ENCODE measurements around the gene GOLGA5. TPM values are rescaled to one million over a fixed set of nuclear protein-coding genes. Genes with fewer than 3 reads are reported as not detected.

The GOLGA5 gene
- total RNA-seq, 1 donor from 2014 or later, result 27.6 TPM

DNA sequence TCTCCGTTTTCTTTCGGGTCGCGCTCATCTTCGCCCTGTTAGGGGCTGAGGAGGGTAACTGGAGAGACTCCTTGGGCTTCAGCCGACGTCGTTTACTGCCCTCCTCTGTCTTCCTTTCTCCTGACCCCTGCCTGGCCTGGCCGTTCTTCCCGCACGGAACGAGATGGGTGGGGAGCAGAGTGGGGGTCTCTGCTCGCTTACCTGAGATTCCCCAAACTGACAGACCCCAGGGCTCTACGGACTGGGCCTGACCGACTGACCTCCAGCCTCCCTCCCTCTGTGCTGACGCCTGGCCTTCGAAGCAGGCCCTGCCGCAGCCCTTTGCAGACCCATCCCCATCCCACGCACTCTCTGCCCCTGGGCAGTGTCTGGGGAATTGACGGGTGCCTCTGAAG lies 439 bp downstream of the GOLGA5 start:
- no peak for DNase-seq (ENCODE audit: extremely low spot score, unreplicated experiment)
- H3K36me3 Mint-ChIP-seq, result peaks cover 8% of the 10 kb centered on the region
- peaks cover 28% of the 10 kb centered on the region for H3K4me1 Mint-ChIP-seq (ENCODE audit: unreplicated experiment)
- H3K27me3 Mint-ChIP-seq, result peaks cover 3% of the 10 kb centered on the region
- H3K27ac Mint-ChIP-seq, result peak overlapping the region; percentile 95
- TF ChIP-seq, protein P1, sequence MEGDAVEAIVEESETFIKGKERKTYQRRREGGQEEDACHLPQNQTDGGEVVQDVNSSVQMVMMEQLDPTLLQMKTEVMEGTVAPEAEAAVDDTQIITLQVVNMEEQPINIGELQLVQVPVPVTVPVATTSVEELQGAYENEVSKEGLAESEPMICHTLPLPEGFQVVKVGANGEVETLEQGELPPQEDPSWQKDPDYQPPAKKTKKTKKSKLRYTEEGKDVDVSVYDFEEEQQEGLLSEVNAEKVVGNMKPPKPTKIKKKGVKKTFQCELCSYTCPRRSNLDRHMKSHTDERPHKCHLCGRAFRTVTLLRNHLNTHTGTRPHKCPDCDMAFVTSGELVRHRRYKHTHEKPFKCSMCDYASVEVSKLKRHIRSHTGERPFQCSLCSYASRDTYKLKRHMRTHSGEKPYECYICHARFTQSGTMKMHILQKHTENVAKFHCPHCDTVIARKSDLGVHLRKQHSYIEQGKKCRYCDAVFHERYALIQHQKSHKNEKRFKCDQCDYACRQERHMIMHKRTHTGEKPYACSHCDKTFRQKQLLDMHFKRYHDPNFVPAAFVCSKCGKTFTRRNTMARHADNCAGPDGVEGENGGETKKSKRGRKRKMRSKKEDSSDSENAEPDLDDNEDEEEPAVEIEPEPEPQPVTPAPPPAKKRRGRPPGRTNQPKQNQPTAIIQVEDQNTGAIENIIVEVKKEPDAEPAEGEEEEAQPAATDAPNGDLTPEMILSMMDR (conservative IDR thresholded peaks at IDR 0.05), result no peak
- H3K4me3 Mint-ChIP-seq, result peak overlapping the region; percentile 92
- peaks cover 10% of the 10 kb centered on the region for H3K9me3 Mint-ChIP-seq

GRCh38 chr14:92794961-92795360 lies 856 bp downstream of the GOLGA5 start:
- H3K36me3 Mint-ChIP-seq, result peaks cover 12% of the 10 kb centered on the region
- peaks cover 9% of the 10 kb centered on the region for H3K9me3 Mint-ChIP-seq
- peak overlapping the region; percentile 92 for H3K4me3 Mint-ChIP-seq
- peaks cover 3% of the 10 kb centered on the region for H3K27me3 Mint-ChIP-seq
- peak overlapping the region; percentile 95 for H3K27ac Mint-ChIP-seq
- TF ChIP-seq, protein P1 (conservative IDR thresholded peaks at IDR 0.05), result no peak
- DNase-seq (ENCODE audit: extremely low spot score, unreplicated experiment), result no peak
- peaks cover 32% of the 10 kb centered on the region for H3K4me1 Mint-ChIP-seq (ENCODE audit: unreplicated experiment)

GRCh38 chr14:92797935-92798653 lies 4.0 kb downstream of the GOLGA5 start:
- no peak for DNase-seq (ENCODE audit: extremely low spot score, unreplicated experiment)
- H3K4me3 Mint-ChIP-seq, result no peak overlapping the region
- peak overlapping the region; percentile 26 for H3K27ac Mint-ChIP-seq
- peaks cover 3% of the 10 kb centered on the region for H3K27me3 Mint-ChIP-seq
- TF ChIP-seq, protein P1 (conservative IDR thresholded peaks at IDR 0.05), result no peak
- peaks cover 21% of the 10 kb centered on the region for H3K36me3 Mint-ChIP-seq
- H3K4me1 Mint-ChIP-seq (ENCODE audit: unreplicated experiment), result peaks cover 39% of the 10 kb centered on the region
- peaks cover 4% of the 10 kb centered on the region for H3K9me3 Mint-ChIP-seq

- H3K27ac Mint-ChIP-seq, result no peak overlapping the region
- peaks cover under 1% of the 10 kb centered on the region for H3K9me3 Mint-ChIP-seq
- TF ChIP-seq, protein P1 (conservative IDR thresholded peaks at IDR 0.05), result no peak
- H3K36me3 Mint-ChIP-seq, result peaks cover 23% of the 10 kb centered on the region
- no peak overlapping the region for H3K4me3 Mint-ChIP-seq
- H3K4me1 Mint-ChIP-seq (ENCODE audit: unreplicated experiment), result peaks cover 32% of the 10 kb centered on the region
- no peaks in the 10 kb centered on the region for H3K27me3 Mint-ChIP-seq
- DNase-seq (ENCODE audit: extremely low spot score, unreplicated experiment), result no peak
Measured at GRCh38 chr14:92798811-92799210, 4.7 kb downstream of the GOLGA5 start.

DNA sequence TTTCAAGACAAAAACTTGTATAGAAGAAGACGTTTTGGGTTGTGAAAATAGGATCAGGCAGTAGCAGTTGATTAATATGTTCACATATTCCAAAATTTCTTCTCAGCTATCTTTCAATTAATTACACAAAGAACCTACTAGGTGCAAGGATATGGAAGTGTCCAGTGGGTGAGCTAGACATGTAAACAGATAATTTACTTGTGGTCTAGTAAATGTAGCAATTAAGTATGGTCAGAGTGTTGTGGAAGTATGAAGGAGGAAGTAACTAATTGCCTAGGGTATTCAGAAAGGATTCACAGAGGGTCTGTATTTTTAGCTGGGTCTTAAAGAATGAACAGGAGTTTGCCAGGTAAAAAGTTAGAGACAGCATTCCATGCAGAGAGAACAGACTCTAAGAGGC lies 5.9 kb downstream of the GOLGA5 start:
- peak overlapping the region; percentile 29 for H3K4me3 Mint-ChIP-seq
- no peaks in the 10 kb centered on the region for H3K9me3 Mint-ChIP-seq
- H3K4me1 Mint-ChIP-seq (ENCODE audit: unreplicated experiment), result peaks cover 29% of the 10 kb centered on the region
- H3K36me3 Mint-ChIP-seq, result peaks cover 28% of the 10 kb centered on the region
- no peaks in the 10 kb centered on the region for H3K27me3 Mint-ChIP-seq
- no peak for DNase-seq (ENCODE audit: extremely low spot score, unreplicated experiment)
- no peak overlapping the region for H3K27ac Mint-ChIP-seq
- TF ChIP-seq, protein P1 (conservative IDR thresholded peaks at IDR 0.05), result no peak
